Measurements from ENCODE around the gene MED12L.

MED12L gene

DNA sequence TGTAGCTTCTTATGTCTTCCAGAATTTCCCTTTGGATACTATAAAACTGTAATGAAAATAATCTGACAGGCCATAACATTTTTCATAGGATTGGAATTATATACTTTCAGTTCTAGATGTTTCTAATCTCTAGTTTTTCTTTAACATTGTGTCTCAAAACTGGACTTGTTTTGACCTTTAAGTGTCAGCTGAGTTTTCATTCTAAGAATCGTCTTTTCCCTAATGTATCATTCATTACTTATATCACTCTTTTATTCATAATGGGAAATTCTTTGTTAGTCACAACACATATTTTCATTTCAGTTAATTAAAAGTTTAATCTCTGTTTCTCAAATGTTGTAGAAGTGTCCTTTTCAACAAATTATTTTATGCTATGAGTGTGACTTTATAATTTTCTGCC, 105.6 kb downstream of the MED12L start:
- DNase-seq = no peak

GRCh38 chr3:151192545-151192944, 107.1 kb downstream of the MED12L start:
- no peak for DNase-seq

DNA sequence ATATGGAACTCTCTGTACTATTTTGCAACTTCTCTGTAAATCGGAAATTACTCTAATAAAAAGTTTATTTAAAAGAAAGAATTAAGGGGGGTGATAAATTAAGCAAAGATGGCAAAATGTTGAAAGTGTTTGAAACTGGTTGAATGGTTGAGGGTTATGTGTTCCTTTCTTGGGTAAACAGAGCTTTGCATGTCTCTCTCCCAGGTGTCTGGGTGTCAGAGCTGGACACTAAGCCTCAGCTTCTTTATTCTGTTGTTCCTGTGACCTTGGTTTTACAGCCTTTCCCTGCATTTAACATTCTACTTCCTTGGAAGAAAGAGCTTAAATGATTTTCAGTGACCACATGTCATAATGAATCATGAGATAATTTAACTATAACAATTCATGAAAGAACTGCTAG, 110.4 kb downstream of the MED12L start:
- no peak for DNase-seq

GRCh38 chr3:151196434-151196833, 111.0 kb downstream of the MED12L start:
- no peak for DNase-seq

GRCh38 chr3:151197228-151197627, 111.8 kb downstream of the MED12L start:
- no peak for DNase-seq

- DNase-seq = no peak
These were observed 112.7 kb downstream of the MED12L start for GRCh38 chr3:151197981-151198767.

- no peak for DNase-seq
These were observed 113.4 kb downstream of the MED12L start for GRCh38 chr3:151198849-151199248.

DNA sequence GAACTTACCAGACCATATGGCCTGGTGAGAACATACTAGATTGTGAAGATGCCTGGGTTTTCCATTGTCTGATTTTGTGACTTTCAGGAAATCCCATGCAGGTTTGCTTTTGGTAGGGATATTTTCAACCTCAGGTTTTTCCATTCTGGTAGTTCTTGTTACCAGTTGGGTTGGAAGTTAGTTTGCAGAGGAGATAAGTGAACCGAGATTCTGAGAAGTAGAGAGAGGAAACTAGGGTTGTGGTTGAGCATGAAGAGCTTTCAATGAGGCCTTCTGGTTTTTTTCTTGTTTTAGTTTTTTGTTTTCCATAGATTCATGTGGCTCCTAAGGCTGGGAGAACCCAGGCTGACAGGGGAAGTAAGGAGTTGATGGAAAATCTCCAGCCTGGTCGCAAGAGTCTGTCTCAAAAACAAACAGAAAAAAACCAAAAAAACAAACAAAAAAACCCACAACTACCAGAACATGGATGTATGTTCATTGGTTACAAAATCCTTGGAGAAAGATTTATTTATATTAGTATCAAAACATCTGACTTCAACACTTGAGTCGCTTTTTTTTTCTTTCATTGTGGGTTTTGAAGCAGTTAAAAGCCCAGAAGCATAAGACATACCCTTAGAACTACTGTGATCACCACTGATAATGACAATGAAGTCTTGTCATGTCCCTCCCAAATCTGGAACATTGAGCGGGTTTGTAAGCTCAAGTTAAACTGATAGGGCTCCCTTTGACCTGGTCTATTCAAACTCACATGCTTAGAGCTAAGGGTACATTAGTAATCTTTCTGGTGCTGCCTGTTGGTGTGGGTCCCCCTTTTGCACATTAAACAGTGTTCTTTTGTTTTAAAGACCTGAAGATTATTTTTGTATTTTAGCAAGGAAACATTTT, 114.3 kb downstream of the MED12L start:
- no peak for DNase-seq

- DNase-seq = no peak
These were observed 115.1 kb downstream of the MED12L start for GRCh38 chr3:151200586-151200985.

- no peak for DNase-seq
These were observed 115.7 kb downstream of the MED12L start for GRCh38 chr3:151201051-151201730.

DNA sequence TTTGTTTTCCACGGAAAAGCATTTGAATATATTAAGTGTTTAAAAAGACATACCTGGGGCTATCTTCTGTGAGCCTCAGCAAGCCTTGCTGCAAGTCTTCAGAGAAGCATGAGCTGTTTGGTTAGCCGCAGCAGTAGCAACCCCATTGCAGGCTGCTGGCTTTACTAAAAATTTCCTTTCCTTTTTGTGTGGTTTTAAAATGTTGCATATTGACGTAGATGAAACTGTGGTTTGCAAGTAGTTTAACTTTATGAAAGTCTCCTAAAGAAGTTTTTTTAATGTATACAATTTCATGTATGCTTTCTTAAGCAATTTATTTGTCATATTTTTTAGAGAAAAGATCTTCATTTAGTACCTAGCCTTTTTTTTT, 117.6 kb downstream of the MED12L start, which contains the start of gene GPR171:
TSS of gene GPR171 (minus strand) at position 166 of the 370 bp plus-strand sequence. CDS start 3,830 bp downstream, outside the sequence.
- DNase-seq = peak; percentile 58 to 68

GRCh38 chr3:151204530-151205402, 119.3 kb downstream of the MED12L start:
- no peak for DNase-seq

- no peak for DNase-seq
These were observed 120.0 kb downstream of the MED12L start for GRCh38 chr3:151205482-151205881.

DNA sequence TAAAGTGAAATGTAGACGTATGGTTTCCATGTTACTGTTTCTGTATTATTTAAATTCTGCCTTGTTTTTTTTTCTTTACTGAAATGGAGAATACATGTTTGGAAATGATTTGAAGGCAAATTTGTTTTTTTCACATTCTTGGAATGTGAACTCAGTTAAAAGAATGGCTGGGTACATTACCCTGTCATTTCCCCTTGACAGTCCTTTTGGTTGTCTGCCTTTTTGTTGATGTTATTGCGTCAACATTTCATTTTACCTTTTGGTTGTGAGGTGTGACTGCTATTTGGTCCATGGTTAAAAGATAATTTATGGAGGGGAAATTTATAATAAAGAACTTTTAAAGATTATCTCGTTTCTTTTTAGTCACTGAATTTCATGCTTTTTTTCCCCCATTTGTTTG, 120.7 kb downstream of the MED12L start:
- no peak for DNase-seq

GRCh38 chr3:151209654-151210053, 124.2 kb downstream of the MED12L start:
- DNase-seq = no peak

DNA sequence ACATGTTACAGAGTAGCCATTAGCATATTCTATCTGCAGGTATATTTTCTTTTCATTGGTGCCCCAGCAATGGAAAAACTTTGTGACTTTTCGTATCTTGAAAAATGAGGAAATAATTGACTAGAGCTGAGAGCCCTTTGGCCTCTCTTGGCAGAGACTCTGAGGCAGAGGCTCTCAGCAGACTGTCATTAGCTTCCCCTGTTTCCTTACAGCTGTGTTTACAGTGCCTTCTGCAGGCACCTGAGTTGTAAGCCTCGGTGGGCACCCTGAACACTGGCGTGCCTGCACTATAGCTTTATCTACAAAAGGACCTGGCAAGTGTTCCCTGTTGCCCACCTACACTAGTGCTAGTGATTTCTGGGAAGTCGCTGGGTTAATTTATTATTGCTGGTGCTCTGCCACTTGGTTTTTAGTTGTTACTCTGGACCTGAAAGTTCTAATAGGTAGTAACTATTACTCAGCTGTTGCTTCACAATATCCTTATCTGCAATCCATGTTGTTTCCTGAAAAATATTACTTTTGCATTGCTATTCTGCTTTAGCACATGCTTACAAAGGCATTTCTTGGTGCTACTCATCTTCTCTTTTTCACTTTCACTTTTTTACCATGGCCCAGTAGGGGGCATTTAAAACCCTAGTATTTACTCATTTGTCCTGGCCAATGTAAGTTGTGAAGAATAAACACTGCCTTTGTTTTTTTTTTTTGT, 125.4 kb downstream of the MED12L start:
- no peak for DNase-seq

GRCh38 chr3:151213151-151213550, 127.7 kb downstream of the MED12L start:
- DNase-seq = no peak

- no peak for DNase-seq
These were observed 128.4 kb downstream of the MED12L start for GRCh38 chr3:151213881-151214280.

GRCh38 chr3:151214459-151214858, 129.0 kb downstream of the MED12L start:
- no peak for DNase-seq

DNA sequence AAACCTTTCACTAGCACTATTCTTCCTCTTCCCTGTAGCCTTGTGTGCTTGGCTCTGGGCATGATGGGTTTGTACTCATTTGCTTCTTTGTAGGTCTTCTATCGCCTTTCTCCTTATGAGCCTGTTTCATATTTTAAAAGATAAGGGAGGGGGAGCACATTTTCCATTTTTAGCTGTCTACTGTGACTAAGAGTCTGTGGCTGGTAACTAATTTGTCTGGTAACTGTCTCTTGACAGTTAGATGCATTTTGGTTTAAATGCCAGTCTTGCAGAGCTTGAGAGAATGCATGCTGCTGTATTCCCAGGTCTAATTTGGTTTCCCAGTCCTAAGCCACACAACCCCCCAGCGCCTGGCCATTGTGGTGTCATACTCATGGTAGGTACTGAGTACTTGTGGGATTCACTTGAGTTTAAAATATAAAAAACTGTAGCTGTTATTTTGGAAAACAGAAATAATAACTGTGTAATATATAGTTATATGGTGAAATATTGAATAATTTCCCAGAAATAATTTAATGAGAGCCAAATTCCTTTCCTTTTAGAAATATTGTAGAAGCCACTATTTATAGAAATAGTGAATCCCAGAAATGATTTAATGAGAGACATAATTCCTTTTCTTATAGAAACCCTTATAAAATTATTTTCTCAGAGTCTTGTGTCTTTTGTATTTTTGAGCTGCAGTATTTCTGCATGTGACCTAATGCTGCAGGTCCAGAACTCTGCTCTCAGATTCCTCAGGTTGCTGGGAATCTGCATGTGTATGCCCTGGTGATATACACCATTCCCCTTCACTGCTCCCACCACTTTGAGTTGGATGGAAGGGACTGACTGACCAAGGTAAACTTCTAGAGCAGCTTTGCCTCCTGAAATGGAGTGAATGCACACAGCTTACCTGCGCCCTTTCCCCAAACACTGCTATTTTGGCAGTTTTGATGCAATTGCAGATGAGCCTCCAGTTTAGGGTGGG, 131.5 kb downstream of the MED12L start:
- no peak for DNase-seq

All from stimulated activated CD4-positive, alpha-beta T cell treated with anti-CD3 and anti-CD28 coated beads, Interleukin-2, amount 100 ng/mL, for 24 hours (primary cell).